Right cardiac atrium (tissue), 5 donors: Measurements from ENCODE around the gene GALNTL6. TPM values are rescaled to one million over a fixed set of nuclear protein-coding genes. Genes with fewer than 3 reads are reported as not detected.
"Not testable (repeated sequence)": the region's sequence is repeated elsewhere in the genome, so short reads cannot be mapped to it uniquely, and the experiment has no call there.

Experiments
- ATAC-seq, 2 donors: fragments of 200-7000 bp; cut with Tn5 transposase; one replicate each; pipeline versions ENCODE4 v1.8.0 to v1.9.1; 2020; ENCODE audit warnings: moderate library complexity in 2 of 2, mild to moderate bottlenecking in 1 of 2
- DNase-seq, 3 donors: peaks; one replicate each; pipeline ENCODE4 v3.0.0-alpha.2; 2020
- H3K27ac ChIP-seq: one replicate; pipeline ENCODE4 v1.5.1; 2013; ENCODE audit warnings: mild to moderate bottlenecking, low read length, control low read depth, moderate library complexity
- H3K27me3 ChIP-seq: one replicate; pipeline ENCODE4 v1.6.1; 2013; ENCODE audit not compliant: control insufficient read depth, insufficient read depth
- H3K4me1 ChIP-seq: one replicate; pipeline ENCODE4 v1.6.1; 2013; ENCODE audit warnings: low read length; ENCODE audit not compliant: control insufficient read depth, insufficient read depth
- H3K4me3 ChIP-seq: one replicate; pipeline ENCODE4 v1.5.1; 2013; ENCODE audit warnings: low read length, control low read depth
- H3K9me3 ChIP-seq: one replicate; pipeline ENCODE4 v1.6.1; 2013; ENCODE audit warnings: low read length; ENCODE audit not compliant: control insufficient read depth
- WGBS: extraction: QIAGEN DNeasy Blood & Tissue Kit; methylation state at CpG from one replicate; pipeline ENCODE4 v1.1.7; 2013; 5-methylcytosine and 5-hydroxymethylcytosine counted together
- intact Hi-C, 4 donors: fragments of 100-400 bp; cut with DNase I; formaldehyde crosslinking; loops; one replicate each; pipeline versions ENCODE4 v1.11.0 to v1.14.0; 2022 to 2023
- polyA plus RNA-seq: library from polyadenylated mRNA; stranded (reverse); fragments of 200-250 nt; gene quantifications from one replicate; pipeline ENCODE4 v1.2.3, GENCODE V29; 2013
- total RNA-seq, 4 donors: library from RNA; stranded (reverse); fragmentation: NEBNext Ultra II Directional; extraction: Animal tissue kit (Norgen Biotek cat#: 25700); gene quantifications; one replicate each; pipeline ENCODE4 v1.2.1, GENCODE V29; 2021
- donor health status: healthy with polysubstance abuse.
- donor health status: DM: no; HTN: yes; CAD: no.
- donor health status: DM: no; HTN: no; CAD: no.
- donor health status: DM: no; HTN: yes; CAD: no; lungs with severe emphysema.
- donor health status: DM: yes; HTN: yes; CAD: no.

GALNTL6 gene
- total and polyA plus RNA-seq, 5 donors, result not detected

- no peak for ATAC-seq
- intact Hi-C loops, result no loop called here
- Histone ChIP-seq H3K9me3 (no peaks in the 10 kb centered on the region), H3K27ac (no peak overlapping the region), H3K4me3 (no peak overlapping the region), H3K4me1 (no peaks in the 10 kb centered on the region), H3K27me3 (no peaks in the 10 kb centered on the region)
- no peak for DNase-seq
- 57% methylated on average over 2 of the region's 2 CpGs for whole genome bisulfite sequencing
Observed at GRCh38 chr4:172867835-172868234, 1054.6 kb downstream of the GALNTL6 start.

GRCh38 chr4:172868271-172868670 is 1055.1 kb downstream of the GALNTL6 start:
- ATAC-seq (no peak), DNase-seq (no peak)
- H3K4me3 ChIP-seq, result no peak overlapping the region
- H3K27me3 ChIP-seq, result no peaks in the 10 kb centered on the region
- intact Hi-C loops, result no loop called here
- no peaks in the 10 kb centered on the region for H3K9me3 ChIP-seq
- H3K4me1 ChIP-seq, result no peaks in the 10 kb centered on the region
- WGBS, result 59% methylated on average over 1 of the region's 1 CpG
- H3K27ac ChIP-seq, result no peak overlapping the region

GRCh38 chr4:172869621-172870268 is 1056.5 kb downstream of the GALNTL6 start:
- no peaks in the 10 kb centered on the region for H3K27me3 ChIP-seq
- no peak for ATAC-seq
- 81% methylated on average over 1 of the region's 1 CpG for WGBS
- intact Hi-C loops, result no loop called here
- DNase-seq, result no peak
- no peak overlapping the region for H3K27ac ChIP-seq
- no peaks in the 10 kb centered on the region for H3K4me1 ChIP-seq
- no peak overlapping the region for H3K4me3 ChIP-seq
- H3K9me3 ChIP-seq, result no peaks in the 10 kb centered on the region

DNA sequence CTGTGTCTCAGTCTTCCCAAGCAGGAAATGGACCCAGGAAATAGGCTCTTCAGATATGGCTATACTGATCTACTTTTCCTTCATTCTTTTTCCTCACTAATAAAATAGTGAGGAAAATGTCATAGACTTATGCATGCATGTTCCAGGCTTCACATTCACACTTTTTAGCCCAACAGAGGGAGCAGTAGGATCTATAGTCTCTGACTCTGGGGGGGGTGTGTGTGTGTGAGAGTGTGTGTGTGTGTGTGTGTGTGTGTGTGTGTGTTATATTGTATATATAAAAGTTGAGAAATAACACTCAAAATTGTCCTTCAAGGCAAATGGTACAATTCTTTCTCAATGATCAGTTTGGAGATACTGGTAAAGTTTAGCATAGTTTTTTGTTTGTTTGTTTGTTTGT is 1058.2 kb downstream of the GALNTL6 start:
- intact Hi-C loops, result no loop called here
- DNase-seq, result no peak

GRCh38 chr4:172874944-172875343 is 1061.7 kb downstream of the GALNTL6 start:
- no peak overlapping the region for H3K27ac ChIP-seq
- no peaks in the 10 kb centered on the region for H3K9me3 ChIP-seq
- H3K4me1 ChIP-seq, result no peaks in the 10 kb centered on the region
- H3K27me3 ChIP-seq, result no peaks in the 10 kb centered on the region
- no peak overlapping the region for H3K4me3 ChIP-seq
- no peak for DNase-seq
- ATAC-seq, result no peak
- intact Hi-C loops, result no loop called here
- WGBS, result 81% methylated on average over 3 of the region's 3 CpGs

More for the DNA sequence above, 1058.2 kb downstream of the GALNTL6 start:
- Histone ChIP-seq H3K4me3 (no peak overlapping the region), H3K9me3 (no peaks in the 10 kb centered on the region), H3K4me1 (no peaks in the 10 kb centered on the region), H3K27me3 (no peaks in the 10 kb centered on the region), H3K27ac (no peak overlapping the region)
- ATAC-seq, result no peak

DNA sequence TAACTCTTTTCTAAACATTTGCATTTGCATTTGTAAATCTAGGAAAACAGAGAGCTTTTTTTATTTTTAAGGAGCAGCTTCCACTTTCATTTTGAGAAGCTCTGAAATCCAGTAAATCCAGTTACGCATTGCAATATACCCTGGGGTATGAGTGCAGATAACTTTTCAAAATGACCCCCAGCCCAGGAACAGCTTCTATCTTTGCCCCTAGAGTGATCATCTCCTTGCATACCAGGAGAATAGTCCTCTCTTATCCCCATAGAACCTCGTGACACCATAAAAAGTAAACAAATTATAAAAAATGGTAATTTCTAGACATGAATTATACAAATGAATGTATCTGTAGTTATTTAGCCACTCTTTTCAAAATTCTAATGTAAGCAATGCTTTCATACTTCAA is 1063.2 kb downstream of the GALNTL6 start:
- no peak overlapping the region for H3K27ac ChIP-seq
- 64% methylated on average over 2 of the region's 2 CpGs for WGBS
- no peaks in the 10 kb centered on the region for H3K9me3 ChIP-seq
- no peak overlapping the region for H3K4me3 ChIP-seq
- DNase-seq, result no peak
- intact Hi-C loops, result no loop called here
- no peaks in the 10 kb centered on the region for H3K4me1 ChIP-seq
- H3K27me3 ChIP-seq, result no peaks in the 10 kb centered on the region
- no peak for ATAC-seq

DNA sequence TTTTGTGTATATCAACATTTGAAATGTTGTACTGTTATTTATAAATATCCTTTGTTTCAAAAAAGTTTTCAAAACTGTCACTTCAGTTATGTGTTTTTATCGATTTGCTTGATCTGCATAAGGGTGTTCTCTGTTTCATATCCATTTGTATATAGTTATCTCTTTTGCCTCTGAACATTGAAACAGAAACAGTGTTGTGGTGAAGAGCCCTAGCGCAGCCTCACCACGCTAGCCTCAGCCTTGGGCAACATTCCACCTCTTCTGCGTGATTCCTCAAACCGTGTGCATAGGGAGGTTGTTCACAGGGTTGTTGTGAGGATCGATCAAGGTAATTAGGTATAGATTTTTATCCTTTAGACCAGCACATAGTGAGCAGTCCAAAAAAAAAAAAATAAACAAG is 1068.4 kb downstream of the GALNTL6 start:
- Histone ChIP-seq H3K27me3 (no peaks in the 10 kb centered on the region), H3K9me3 (no peaks in the 10 kb centered on the region), H3K27ac (no peak overlapping the region), H3K4me3 (no peak overlapping the region), H3K4me1 (no peaks in the 10 kb centered on the region)
- ATAC-seq, result no peak
- intact Hi-C loops, result no loop called here
- 88% methylated on average over 6 of the region's 6 CpGs for WGBS
- DNase-seq, result no peak

- 93% methylated on average over 3 of the region's 3 CpGs for WGBS
- H3K4me1 ChIP-seq, H3K27ac ChIP-seq, H3K4me3 ChIP-seq, intact Hi-C loops, H3K27me3 ChIP-seq, ATAC-seq, H3K9me3 ChIP-seq, DNase-seq: not testable (repeated sequence)
Observed at GRCh38 chr4:172887358-172887757, 1074.2 kb downstream of the GALNTL6 start.

- 56% methylated on average over 2 of the region's 2 CpGs for WGBS
- DNase-seq (no peak), ATAC-seq (no peak)
- Histone ChIP-seq H3K4me1 (no peaks in the 10 kb centered on the region), H3K9me3 (no peaks in the 10 kb centered on the region), H3K4me3 (no peak overlapping the region), H3K27me3 (no peaks in the 10 kb centered on the region), H3K27ac (no peak overlapping the region)
- intact Hi-C loops, result no loop called here
Observed at GRCh38 chr4:172887959-172888358, 1074.8 kb downstream of the GALNTL6 start.

GRCh38 chr4:172892300-172892699 is 1079.1 kb downstream of the GALNTL6 start:
- Histone ChIP-seq H3K27ac (no peak overlapping the region), H3K27me3 (no peaks in the 10 kb centered on the region), H3K4me3 (no peak overlapping the region), H3K9me3 (no peaks in the 10 kb centered on the region), H3K4me1 (no peaks in the 10 kb centered on the region)
- intact Hi-C loops, result no loop called here
- no peak for DNase-seq
- whole genome bisulfite sequencing, result 19% methylated on average over 4 of the region's 4 CpGs
- ATAC-seq, result no peak

- H3K27ac ChIP-seq, result no peak overlapping the region
- intact Hi-C loops, result no loop called here
- 89% methylated on average over 3 of the region's 3 CpGs for WGBS
- no peaks in the 10 kb centered on the region for H3K9me3 ChIP-seq
- H3K4me1 ChIP-seq, result no peaks in the 10 kb centered on the region
- ATAC-seq (no peak), DNase-seq (no peak)
- H3K4me3 ChIP-seq, result no peak overlapping the region
- no peaks in the 10 kb centered on the region for H3K27me3 ChIP-seq
Observed at GRCh38 chr4:172895699-172896098, 1082.5 kb downstream of the GALNTL6 start.

- no peaks in the 10 kb centered on the region for H3K4me1 ChIP-seq
- no peaks in the 10 kb centered on the region for H3K9me3 ChIP-seq
- ATAC-seq, result no peak
- no peak for DNase-seq
- intact Hi-C loops, result no loop called here
- no peak overlapping the region for H3K4me3 ChIP-seq
- H3K27me3 ChIP-seq, result no peaks in the 10 kb centered on the region
- 64% methylated on average over 3 of the region's 3 CpGs for WGBS
- H3K27ac ChIP-seq, result no peak overlapping the region
Observed at GRCh38 chr4:172897046-172897445, 1083.8 kb downstream of the GALNTL6 start.
